Choroid plexus epithelial cell (primary cell): ENCODE results near the gene KRTAP5-1.
A peak's percentile ranks its signal among the peaks of the same experiment; 100 is the strongest.

Experiments used
- DNase-seq: peaks from one replicate; pipeline ENCODE4 v3.0.0-alpha.2; 2010; ENCODE audit warnings: low read depth
- H3K4me3 ChIP-seq: 2 replicates; pipeline ENCODE4 v1.5.1; 2011; ENCODE audit warnings: low read depth, mild to moderate bottlenecking, control low read depth, low read length, moderate library complexity
- TF ChIP-seq, protein P1 (sequence below): conservative IDR thresholded peaks from 2 replicates; pipeline ENCODE4 v1.5.1; 2011; ENCODE audit warnings: low read depth, mild to moderate bottlenecking, control low read depth, inconsistent platforms, low read length, moderate library complexity

KRTAP5-1 gene

DNA sequence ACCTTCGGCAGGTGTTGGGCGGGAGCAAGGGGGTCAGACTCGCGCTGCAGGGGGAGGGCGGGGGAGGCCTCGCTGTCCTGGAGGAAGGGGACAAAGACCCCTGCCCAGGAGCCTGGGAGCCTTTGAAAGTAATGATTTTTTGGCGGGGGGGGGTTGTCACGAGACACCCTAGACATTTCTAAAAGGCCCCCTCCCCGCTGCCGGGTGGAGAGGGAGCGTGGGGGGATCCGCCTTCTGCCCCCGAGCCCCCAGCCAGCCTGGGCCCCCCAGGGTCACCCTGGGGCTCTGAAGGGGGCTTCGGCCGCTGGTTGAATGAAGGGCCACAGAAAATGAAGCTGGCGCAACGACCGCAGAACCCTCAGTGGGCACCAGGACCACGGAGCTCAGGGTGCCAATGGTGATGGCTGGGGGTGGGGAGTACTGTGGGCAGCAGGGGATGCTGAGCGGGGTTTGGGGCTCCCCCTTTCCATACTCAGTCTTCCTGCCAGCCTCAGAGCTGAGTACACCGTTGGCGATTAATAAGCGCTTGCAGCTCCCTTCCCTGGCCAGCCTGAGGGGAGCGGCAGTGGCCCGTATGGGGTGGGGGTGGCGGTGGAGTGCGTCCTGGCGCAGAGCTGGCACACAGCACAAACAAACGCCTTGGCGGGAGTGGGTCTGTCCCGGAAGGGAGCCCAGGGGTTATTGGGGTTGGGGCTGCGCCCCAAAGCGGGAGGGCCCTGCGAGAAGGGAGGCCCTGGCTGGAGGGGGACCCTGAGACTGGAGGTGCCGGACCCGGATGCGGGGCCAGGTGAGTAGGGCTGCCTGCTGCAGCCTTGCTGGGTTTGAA is 11.8 kb downstream of the KRTAP5-1 start:
- DNase-seq = no peak
- no peak overlapping the region for H3K4me3 ChIP-seq
- TF ChIP-seq, protein P1, sequence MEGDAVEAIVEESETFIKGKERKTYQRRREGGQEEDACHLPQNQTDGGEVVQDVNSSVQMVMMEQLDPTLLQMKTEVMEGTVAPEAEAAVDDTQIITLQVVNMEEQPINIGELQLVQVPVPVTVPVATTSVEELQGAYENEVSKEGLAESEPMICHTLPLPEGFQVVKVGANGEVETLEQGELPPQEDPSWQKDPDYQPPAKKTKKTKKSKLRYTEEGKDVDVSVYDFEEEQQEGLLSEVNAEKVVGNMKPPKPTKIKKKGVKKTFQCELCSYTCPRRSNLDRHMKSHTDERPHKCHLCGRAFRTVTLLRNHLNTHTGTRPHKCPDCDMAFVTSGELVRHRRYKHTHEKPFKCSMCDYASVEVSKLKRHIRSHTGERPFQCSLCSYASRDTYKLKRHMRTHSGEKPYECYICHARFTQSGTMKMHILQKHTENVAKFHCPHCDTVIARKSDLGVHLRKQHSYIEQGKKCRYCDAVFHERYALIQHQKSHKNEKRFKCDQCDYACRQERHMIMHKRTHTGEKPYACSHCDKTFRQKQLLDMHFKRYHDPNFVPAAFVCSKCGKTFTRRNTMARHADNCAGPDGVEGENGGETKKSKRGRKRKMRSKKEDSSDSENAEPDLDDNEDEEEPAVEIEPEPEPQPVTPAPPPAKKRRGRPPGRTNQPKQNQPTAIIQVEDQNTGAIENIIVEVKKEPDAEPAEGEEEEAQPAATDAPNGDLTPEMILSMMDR = no peak

DNA sequence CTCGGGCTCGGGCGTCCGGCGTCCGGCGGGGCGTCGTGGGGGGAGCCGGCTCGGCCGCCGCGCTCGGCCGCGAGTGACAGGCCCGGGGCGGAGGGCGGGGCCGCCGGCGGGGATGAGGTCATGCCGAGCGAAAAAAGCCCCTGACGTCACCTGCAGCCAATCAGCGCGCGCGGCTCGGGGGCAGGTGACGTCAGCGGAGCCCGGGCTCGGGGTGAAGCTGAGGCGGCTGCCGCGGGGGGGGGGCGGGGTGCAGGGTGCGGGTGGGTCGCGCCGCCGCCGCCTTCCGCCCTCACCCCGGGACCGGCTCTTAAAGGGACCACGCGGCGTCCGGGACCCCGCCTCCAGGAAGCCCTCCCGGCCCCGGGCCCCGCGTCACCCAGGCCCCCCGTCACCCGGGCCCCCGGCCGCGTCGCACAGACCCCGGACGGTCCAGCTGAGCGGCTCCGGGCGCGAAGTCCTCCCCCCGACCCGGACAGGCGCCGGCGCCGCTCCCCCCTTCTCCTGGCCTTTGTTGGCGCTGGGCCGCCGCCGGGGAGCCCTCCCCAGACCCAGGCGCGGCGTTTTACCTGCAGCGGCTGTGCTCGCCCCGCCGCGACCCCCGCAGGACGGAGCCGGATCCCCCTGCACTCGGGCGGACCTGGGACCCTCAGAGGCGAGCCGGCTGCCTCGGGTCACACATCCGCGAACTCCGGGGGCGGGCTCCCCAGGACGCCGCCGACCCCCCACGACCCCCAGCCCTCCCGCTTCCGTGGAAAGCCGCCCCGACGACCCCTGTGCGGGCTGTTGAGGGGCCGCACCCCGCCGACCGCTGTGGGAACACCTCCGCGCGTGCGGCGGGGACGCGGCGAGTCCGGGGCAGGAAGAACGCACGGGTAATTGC is 12.6 kb downstream of the KRTAP5-1 start, which contains the start of gene DUSP8:
Gene DUSP8 (minus strand): TSS at position 75 of the 880 bp plus-strand sequence. CDS start 6,445 bp downstream, outside the sequence.
- peak within 1 kb of the TSS; percentile 42 for H3K4me3 ChIP-seq
- peak; percentile 81 for DNase-seq
- TF ChIP-seq, protein P1 = no peak

DNA sequence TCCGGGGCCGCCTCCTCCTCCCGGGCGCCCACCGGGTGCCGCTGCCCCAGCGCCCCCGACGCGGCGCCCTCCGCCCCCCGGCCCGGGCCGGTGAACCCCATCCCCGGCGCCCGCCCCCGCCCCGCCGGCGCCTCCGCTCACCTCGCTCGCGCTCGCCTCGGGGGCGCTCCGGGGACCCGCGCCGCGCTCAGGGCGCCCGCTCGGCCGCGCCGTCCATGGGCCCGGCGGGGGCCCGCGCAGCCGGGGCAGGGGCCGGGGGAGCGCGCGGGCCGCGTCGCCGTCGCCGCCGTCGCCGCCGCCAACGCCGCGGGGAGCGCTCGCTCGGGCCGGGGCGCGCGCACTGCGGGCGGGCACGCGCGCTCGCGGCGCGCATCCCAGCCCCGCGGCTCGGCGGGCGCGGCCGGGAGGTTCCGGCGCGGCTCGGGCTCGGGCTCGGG is 13.3 kb downstream of the KRTAP5-1 start:
- DNase-seq = no peak
- TF ChIP-seq, protein P1 = no peak
- peak overlapping the region; percentile 42 for H3K4me3 ChIP-seq

GRCh38 chr11:1570896-1571759 is 14.0 kb downstream of the KRTAP5-1 start:
- TF ChIP-seq, protein P1 = no peak

GRCh38 chr11:1570531-1570895 is 14.6 kb downstream of the KRTAP5-1 start:
- DNase-seq = no peak
- H3K4me3 ChIP-seq = no peak overlapping the region
- TF ChIP-seq, protein P1 = no peak

More at GRCh38 chr11:1570896-1571759, 14.0 kb downstream of the KRTAP5-1 start:
- H3K4me3 ChIP-seq = peak overlapping the region; percentile 42
- peak; percentile 5 for DNase-seq

DNA sequence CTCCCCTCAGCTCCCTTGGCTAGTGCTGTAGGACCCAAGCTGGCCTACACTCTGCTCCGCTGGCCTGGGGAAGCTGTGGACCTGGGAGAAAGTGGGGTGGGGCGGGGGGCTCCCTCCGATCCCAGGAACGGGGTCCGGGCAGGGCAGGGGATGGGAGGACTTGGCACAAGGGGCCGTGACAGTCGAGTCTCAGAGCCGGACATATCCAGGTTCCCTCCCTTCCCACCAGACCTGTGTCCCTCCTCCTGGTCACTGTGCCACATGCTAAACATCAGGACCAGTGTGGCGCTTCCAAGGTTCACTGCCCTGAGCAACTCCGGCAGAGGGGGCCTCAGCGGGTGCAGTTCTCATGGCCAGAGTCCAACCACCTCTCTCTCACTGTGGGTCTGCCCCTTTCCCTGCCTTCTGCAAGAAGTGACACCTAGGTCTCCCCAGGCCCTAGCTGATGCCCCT is 15.1 kb downstream of the KRTAP5-1 start:
- no peak for DNase-seq
- no peak overlapping the region for H3K4me3 ChIP-seq
- TF ChIP-seq, protein P1 = no peak
